NCI-H2196 (cell line): Measurements from ENCODE around the gene TFPI.

Source experiments
- DNase-seq: peaks from one replicate; lab custom pipeline; 2025; ENCODE audit not compliant: unreplicated experiment; lab: John Stamatoyannopoulos, UW

The TFPI gene

DNA sequence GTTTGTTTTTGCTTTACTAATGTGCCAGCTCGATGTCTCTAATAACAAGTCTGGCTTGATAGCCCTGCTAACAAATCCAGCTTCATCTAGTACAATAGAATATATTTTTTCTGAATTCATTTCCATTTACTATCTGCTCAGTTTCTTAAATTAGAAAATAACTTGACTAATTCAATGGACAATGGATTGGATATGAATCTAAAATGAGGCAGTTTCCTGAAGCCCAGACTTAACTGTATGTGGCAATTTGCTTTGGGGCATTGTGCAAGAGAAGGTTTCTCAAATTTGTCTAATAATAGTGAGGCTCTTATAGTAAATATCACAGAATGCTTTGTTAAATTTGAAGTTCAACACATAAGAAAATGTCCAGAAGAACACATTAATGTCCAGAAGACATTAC is 132.0 kb downstream of the TFPI start:
- DNase-seq = no peak

DNA sequence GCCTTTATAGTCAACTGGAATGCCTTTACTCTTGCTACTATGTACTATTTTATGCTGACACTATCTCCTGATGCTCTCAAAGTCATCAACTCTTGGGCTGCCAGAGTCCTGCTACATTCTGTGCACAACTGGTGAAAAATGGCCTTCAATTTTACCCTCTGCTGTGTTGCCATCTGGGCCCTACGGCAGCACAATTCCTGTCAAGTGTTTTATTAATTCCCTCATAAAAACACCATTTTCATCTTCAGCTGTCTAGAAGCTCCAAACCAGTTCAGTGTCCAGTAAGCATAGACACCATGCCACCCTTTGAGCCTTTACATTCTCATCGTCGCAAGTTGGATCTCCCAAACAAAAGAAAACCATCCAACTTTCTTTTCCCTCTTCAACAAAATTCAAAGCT is 132.7 kb downstream of the TFPI start:
- DNase-seq = no peak

DNA sequence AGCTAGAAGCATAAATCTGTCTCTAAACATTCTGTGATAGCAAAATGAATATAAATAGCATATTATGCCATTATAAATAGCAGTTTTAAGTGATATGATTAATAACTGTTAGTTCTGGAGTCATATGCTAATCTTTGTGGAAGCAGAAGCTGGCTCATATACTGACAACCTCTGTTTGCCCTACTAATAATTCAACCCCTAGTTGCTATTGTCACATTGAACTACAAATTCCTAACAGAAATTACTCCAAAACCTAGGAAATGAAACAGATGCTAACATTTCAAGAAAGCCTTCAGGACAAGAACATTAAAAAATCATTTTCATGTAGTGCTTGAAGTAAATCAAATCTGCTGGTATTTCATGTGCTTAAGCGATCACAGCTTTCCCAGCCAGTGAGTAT is 134.4 kb downstream of the TFPI start:
- no peak for DNase-seq

DNA sequence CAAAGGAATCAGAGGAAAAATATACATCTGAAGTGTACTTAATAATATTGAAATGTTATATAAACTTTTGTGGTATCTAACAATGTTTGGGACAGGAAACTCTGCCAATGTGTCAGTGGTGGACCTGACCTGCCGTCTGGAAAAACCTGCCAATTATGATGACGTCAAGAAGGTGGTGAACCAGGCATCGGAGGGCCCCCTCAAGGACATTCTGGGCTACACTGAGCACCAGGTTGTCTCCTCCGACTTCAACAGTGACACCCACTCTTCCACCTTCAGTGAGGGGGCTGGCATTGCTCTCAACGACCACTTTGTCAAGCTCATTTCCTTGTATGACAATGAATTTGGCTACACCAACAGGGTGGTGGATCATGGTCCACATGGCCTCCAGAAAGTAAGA is 138.8 kb downstream of the TFPI start:
- DNase-seq = no peak
